GM18867 (cell line): ENCODE measurements around the gene ELK1.
"Not testable (repeated sequence)": the region's sequence is repeated elsewhere in the genome, so short reads cannot be mapped to it uniquely, and the experiment has no call there.

Experiments
- ATAC-seq: cut with Tn5 transposase; IDR thresholded peaks from one replicate; pipeline ENCODE4 v1.9.1; 2021; ENCODE audit warnings: mild to moderate bottlenecking, moderate library complexity; ENCODE audit not compliant: unreplicated experiment

Gene ELK1, protein sequence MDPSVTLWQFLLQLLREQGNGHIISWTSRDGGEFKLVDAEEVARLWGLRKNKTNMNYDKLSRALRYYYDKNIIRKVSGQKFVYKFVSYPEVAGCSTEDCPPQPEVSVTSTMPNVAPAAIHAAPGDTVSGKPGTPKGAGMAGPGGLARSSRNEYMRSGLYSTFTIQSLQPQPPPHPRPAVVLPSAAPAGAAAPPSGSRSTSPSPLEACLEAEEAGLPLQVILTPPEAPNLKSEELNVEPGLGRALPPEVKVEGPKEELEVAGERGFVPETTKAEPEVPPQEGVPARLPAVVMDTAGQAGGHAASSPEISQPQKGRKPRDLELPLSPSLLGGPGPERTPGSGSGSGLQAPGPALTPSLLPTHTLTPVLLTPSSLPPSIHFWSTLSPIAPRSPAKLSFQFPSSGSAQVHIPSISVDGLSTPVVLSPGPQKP

DNA sequence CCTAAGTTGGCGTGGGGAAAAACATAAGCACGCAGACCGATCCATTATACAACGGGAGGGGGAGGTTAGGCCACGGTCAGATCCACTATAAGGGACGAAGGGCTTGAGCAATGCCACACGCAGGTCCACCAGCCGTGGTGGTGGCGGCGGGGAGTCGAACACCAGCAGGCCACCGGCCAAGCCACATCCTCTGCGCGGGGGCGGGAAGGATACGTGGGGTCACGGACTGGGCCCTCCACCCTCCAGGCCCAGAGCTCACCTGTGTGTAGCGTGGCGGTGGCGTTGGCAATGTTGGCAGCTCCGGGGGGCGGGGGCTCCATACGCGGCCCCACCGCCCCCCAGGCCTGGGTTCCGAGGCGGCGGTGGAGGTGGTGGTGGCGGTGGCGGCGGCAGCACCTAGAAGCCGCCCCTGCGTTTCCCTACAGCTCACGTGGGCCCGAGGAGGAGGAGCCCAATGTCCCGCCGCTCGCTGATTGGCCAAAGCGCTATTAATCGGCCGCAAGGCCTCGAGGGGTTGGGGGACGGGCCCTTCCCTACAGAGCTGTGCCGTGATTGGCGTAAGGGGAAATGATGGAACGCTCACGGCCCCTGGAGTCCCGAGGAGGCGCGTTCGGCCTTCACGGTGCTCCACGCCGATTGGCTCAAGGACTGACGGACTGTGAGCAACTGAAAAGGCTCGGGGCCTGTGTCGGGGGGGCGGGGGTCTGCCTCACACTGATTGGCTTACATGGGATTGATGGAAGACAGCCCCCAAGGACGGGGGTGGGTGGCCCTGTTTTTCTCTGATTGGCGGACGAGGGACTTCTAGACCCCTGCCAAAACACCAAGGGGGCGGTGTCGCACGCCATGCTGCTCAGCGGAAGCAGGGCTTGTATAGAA lies at the start of gene ELK1:
Gene ELK1, minus strand, starts transcription at position 400 of the 879 bp plus-strand sequence. CDS start 9,122 bp downstream, outside the sequence.
- peak; percentile 89 for ATAC-seq

DNA sequence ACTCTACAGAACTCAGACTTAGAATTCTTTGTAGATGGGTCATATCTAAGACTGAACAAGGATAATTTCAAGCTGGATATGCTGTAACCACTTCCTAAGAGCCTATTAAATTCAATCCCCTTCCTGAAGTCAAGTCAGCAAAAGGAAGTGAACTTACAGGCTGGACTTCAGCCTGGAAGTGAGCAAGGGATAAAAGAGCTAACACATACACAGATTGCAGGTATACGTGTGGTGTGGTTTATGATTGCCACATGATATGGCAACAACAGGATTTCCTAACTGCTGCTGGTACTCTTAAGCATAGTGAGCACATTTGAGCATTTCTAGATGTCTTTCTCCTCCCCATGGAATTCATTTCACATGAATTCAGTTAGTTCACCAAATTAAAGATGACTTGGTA lies 46.8 kb upstream of the ELK1 start:
- no peak for ATAC-seq

DNA sequence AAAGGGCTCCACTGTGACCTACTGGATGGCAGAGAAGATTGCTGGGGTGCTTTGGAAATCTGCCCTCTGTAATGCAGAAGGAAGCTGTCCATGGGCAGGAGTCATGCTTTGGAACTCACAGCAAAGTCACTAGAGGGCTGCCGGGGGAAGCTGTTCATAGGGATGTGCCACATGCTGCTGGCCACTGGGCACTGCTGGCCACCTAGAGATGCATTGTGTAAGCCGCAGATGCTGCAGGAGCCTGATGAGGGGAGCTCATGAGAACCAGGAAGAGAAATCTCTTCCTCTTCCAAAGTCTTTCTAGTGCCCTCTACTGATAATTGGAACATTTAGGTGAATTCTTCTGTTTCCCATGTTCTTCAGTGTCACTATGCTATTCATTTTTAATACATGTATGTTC lies 39.8 kb upstream of the ELK1 start:
- ATAC-seq = no peak

DNA sequence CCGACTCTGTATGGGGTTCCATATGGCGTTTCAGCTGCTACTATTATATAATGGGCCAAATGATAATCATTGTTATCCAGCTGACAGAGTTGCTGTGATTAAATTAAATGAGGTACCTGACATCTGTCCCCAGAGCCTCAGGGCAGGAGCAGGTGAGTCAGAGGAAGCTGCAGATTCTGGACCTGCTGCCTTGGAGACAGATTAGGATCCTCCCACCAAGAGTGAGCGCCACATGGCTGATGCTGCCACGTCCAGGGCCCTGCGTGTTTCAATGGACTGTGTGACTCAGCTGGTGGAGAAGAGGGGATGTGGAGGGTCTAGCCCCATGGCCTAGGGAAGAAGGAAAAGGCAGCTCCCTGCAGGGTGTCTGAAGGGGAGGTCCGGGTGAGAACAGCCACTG lies 36.9 kb upstream of the ELK1 start:
- ATAC-seq = no peak

DNA sequence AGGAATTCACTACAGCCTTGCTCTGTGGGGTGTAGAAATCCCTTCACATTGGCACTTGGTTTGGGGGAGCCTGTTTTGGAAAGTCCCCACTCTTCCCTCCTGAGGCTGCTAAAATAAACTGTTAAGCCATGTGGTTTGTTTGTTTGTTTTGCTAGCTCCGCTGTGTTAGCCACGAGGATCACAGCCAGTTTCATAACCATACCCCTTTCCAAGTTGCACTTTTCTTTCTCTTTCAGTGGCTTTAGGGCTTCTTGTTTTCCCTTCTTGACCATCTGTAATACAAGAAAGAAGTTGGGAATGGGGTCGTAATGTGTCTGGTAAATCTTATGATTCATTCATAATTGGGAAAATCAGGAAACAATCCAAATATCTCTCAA lies 33.5 kb upstream of the ELK1 start:
- ATAC-seq = no peak

DNA sequence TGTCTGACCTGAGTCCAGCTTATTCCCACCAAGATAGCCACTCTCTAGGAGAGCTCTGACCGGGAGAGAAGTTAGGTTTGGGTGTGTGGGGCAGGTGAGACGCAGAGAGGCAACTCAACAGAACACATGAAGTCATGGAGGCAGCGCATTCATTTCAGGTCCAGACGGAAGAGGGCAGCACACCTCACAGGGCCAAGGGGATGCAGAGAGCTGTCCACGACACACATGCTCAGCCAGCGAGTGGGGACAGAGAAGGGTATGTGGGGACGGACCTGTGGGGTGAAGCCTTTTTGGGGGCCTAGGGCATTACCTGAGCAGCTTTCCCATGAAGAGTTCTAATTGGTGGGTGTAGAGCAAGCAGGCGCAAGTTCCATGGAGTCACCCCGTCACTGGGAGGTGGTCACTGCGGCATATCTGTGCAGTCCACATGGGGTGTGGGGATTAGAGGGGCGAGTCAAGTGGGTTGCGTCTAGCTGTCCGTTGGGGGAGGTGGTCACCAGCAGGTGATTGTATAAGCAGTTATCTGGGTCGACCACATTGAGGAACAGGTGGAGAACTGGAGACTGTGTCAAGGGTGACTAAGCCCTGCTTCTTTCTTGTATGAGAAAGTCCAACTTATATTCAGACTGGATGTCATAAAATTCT lies 32.9 kb upstream of the ELK1 start:
- ATAC-seq = no peak

DNA sequence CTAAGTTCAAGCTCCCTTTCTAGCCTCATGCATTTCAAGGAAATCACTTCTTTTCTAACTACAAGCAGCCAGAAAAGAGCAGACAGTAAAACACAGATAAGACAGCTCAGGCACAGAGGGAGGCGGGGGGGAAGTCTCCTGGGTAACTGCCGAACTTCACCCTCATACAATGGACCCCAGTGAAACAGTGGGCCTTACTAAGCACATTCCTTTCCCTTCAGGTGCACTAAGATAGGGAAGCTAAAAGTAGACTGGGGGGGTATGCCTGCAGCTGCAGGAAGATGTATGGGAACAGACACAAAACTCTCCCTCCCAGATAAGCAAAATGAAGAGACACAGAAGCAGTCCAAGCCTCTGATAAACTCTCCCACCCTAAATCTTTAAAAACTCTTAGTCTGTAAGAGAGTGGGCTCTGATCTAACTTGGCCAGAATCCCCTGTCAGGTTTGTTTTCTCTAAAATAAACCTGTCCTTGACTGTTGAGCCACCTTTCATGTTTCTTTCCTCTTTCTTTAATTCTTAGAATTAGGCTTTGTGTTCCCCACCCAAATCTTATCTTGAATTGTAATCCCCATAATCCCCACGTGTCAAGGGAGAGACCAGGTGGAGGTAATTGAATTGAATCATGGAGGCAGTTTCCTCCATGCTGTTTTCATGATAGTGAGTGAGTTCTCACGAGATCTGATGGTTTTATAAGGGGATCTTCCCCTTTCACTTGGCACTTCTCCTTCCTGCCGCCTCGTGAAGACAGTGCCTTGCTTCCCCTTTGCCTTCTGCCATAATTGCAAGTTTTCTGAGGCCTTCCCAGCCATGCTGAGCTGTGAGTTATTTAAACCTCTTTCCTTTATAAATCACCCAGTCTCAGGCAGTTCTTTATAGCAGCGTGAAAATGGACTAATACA lies 25.8 kb upstream of the ELK1 start:
- ATAC-seq = not testable (repeated sequence)

DNA sequence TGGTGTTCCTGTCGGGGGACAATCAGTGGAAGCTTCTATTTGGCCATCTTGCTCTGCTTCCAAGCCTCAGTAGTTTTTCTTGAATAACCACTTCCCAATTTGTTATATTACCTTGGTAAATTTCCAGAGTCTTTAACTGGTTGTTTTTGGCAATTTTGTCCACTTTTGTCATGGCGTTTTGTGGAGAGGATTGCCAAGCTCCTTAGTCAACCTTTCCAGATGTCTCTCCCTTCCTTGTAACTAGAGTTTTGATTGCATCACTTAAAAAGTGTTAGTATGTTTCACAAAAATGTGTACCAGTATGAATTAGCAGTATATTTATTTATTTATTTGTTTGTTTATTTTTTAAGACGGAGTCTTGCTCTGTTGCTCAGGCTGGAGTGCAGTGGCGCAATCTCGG lies 24.4 kb upstream of the ELK1 start:
- ATAC-seq = no peak

DNA sequence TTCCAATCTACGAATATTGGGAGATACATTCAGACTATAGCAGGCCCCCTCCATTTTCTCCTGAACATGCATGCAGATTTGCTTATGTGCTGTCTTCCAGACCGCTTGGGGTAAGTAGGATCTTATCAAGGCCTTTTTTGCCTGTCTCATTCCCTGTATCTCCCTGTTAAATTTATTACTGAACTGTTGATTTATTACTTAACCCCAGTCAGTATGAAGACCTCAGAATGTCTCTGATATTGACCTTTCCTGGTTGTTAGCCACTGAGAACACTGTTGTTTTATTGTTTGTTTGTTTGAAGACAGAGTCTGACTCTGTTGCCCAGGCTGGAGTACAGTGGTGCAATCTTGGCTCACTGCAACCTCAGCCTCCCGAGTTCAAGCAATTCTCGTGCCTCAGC lies 15.4 kb upstream of the ELK1 start:
- ATAC-seq = not testable (repeated sequence)

DNA sequence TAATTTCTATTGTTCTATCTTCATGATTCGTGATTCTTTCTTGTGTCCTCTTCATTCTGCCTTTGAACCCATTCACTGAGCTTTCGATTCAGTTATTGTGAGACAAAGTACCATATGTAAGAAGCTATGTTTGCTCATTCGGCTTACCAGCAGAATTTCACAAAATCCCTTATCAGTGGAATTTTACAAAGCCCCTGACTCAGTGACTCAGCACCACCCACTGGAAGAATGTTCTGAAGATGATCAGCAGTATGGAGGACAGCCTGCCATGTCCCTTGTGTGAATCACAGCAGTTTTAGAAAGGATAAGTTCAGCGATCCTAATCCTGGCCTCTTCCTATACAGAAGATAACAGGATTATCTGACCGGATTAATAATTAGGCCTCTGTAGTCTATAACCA lies 14.4 kb upstream of the ELK1 start:
- no peak for ATAC-seq

DNA sequence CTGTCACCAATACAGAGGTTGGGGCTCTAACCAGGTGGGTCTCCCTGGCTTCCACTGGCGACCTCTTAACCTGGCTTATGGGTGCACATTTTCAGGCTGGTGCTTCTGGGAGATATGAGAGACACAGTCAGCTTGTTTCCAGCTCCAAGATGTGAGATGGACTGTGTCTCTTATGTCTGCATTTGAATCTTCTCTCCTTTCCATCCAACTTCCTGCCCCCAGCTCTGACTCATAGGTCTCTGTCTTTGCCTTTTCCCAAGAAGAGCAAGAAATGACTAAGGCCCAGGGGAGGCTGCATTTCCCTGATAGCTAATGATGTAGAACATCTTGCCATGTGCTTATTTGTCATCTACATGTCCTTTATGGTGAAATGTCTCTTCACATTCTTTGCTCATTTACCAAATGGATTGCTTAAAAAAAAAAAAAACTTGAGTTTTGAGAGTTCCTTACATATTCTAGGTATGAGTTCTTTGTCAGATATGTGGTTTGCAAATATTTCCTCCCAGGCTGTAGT lies 11.8 kb upstream of the ELK1 start:
- no peak for ATAC-seq

DNA sequence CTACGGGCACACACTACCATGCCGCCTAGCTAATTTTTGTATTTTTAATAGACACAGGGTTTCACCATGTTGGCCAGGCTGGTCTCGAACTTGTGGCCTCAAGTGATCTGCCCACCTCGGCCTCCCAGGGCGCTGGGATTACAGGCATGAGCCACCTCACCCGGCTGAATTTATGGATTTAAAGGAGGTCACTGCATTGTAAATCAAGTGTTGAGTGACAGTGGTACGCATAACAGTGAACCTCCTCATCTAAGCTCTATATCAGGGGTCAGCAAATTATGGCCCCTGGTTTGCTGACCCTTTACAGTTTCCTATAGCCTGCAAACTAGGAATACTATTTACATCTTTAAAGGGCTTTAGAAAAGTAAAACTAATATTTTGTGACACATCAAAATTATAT lies 11.2 kb upstream of the ELK1 start:
- no peak for ATAC-seq

DNA sequence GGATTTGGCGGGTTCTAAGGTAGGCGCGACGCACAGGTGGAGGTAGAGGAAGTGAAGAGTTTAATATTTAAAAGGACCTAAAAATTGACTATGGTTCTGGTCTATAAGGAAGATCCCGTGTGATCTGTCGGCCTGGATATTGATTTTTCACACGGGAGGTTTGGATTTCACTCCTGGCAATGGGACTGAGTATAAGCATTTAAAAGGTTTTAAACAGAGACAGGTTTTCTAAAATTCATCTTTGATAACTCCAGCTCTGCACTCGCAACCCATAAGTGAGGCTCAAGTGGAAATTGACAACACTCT lies 9.0 kb upstream of the ELK1 start:
- no peak for ATAC-seq

DNA sequence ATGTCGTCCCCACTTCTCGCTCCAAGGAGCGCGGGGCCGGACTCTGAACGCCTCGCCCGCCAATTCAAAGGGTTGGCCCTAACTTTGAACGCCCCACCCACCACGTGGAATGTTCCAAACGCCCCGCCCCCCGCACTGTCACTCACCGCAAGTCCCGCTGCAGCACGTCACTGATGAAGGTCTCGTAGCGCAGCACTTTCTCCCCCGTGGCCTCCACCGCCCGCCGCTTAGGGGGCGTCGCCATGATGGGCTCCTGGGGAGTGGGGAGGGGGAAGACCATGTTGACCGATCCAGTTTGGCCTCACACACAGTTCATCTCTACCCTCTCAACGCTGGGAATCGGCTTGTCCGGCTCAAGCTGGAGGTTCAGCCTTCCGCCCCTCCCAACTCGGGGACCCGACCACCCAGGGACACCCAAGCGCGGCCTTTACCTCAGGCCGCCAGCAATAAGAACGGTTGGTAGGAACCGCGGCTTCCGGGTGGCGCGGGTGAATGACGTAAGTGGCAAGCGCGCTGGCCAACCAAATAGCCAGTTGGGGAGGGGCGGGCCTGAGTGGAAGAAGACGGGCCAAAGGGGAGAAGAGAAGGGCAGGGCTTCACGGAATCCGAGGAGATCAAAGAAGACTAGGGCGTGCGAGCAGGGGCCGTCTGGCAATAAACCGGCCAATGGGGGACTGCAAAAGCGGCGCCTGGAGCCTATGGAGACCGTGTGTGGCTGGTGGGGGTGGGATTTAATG lies 8.5 kb upstream of the ELK1 start, which contains the start of gene UXT:
Gene UXT, minus strand, starts transcription at position 497 of the 737 bp plus-strand sequence. Its CDS starts 253 bp downstream, at position 244.
- ATAC-seq = peak; percentile 83

DNA sequence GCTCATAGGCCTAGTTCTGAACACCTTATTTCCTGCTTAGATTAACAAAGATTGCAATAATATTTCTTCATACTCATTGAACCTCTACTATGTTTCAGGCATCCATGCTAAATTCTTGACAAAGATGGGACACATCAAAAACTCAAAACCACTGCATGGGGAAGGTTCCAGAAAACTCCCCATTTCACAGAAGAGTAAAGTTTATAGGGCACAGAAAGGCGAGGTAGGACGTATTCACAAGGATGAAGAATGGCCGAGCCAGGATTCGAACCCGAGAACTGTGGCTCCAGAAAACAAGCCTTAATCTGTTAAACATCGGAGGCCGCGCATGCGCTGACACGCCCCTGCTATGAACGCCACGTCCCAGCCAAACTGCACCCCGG lies 7.9 kb upstream of the ELK1 start:
- no peak for ATAC-seq

DNA sequence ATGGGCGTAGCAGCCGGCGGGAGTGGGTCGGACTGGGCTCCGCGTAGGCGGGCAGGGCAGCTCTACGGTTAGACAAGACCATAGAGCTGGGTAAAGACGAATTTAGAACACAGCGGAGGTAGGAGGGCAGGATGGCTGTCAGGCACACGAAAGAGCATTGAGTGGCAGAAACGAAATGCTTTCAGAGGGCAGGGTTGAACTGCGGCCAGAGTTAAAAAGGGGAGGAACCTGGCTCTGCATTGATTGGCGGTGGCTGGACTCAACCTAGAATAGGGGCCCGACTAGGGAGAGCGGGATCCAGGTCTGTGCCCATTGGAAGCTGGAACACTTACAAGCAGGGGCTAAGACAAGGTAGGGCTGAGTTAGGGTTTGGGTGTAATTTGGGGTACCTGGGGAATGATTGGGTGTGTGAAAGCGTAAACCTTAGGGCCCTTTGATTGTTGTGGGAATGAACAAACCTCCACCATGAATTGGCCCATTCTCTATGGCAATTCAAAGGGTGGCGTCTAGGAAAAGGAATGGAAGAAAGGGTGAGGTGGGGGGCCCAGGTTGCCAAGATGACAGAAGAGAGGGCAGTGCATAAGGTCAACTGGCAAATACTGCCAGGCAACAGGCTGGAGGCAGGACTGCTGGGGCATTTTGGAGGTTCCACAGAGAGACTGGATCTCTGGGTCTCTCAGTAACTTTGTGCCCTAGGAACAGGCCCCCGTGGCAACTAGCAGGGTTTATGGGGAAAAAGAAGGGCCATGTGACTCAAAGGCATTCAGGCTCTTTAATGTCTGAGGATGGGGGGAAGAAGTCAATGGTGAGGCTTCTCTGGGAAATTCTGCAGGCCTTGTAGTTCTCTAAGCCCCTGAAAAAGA lies 911 bp upstream of the ELK1 start:
- ATAC-seq = no peak

DNA sequence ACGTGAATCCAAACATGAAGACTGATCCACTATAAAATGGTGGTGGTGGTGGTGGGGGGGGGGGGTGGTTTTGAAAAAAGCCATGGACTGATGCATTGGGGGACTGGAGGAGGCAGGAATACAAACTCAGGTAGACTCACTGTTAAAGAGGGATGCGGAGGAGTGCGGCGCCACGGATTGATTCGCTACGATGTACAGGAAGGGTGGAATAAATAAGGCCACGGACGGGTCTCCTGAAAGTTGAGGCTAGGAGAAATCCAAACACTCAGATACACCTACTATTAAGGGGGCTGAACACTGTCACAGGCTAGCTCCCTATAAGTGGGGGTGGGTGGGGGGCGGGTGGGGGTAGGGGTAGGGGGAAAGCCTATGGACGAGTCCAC lies 591 bp downstream of the ELK1 start:
- ATAC-seq = no peak

DNA sequence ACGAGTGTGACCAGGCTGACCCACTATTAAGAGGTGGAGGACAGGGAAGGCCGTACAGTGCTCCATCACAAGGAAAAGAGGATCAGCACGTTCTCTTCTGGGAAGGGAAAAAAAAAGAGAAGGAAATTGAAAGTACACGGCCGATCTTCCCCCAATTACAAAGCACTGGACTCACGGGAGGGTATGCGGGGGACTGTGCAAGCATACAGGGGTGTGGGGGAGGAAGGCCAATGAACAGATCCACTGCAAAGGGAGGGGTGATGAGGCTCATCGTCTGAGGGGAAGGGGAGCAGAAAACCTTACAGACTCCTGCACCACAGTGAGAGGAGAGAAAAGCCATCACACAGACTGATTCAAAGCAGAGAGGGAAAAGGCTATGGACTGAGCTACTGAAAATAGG lies 1.1 kb downstream of the ELK1 start:
- no peak for ATAC-seq

DNA sequence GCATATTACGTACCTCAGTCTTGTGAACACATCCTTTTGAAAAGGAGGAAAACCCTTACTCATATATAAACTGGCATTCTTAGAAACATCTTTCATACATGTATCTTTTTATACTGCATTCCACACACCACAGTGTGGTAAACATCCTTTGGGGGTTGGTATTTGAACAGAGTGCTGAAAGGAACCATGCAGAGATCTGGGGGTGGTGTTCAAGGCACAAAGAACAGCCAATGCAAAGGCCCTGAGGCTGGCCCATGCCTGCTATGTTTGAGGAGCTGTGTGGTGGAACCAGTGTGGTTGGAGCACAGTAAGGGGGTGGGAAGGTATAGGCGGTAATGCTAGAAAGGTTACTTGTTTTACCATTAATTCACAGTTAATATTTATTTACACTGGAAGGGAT lies 2.0 kb downstream of the ELK1 start:
- no peak for ATAC-seq
